Measurements from ENCODE around the gene MTUS2. TPM values are rescaled to one million over a fixed set of nuclear protein-coding genes. Genes with fewer than 3 reads are reported as not detected.

The MTUS2 gene
- total and polyA plus RNA-seq, 2 of the 8 experiments (the other 6 are each of a cell fraction or from before 2014, with no cell fraction given): 0.18 to 0.80 TPM

GRCh38 chr13:28864544-28864943 lies 44.4 kb downstream of the MTUS2 start:
- no peaks in the 10 kb centered on the region for H3K23me2 ChIP-seq (ENCODE audit: low read depth, low read length)
- no peaks in the 10 kb centered on the region for H3K27me3 ChIP-seq (replicated peaks in 1 of 4; ENCODE audit: control insufficient read depth in 3 of 4, extremely low read depth in 1 of 4, insufficient read depth in 3 of 4, low read length in 3 of 4)
- no peak overlapping the region for H4K8ac ChIP-seq (ENCODE audit: extremely low read depth, insufficient read depth, low read length)
- H3K9me3 ChIP-seq (ENCODE audit: insufficient read depth in 2 of 2, low read depth in 1 of 2, low read length in 1 of 2): no peaks in the 10 kb centered on the region
- no peak overlapping the region for H3K56ac ChIP-seq (replicated peaks; ENCODE audit: insufficient read length, low read depth, low read length)
- DNase-seq (ENCODE audit: low read depth in 1 of 2, low spot score in 2 of 2) (no peak), FAIRE-seq (no peak)
- H3K36me3 ChIP-seq (ENCODE audit: control insufficient read depth in 2 of 4, insufficient read depth in 4 of 4, low read length in 3 of 4): no peaks in the 10 kb centered on the region
- no peak overlapping the region for H3K27ac ChIP-seq (ENCODE audit: low read depth, low read length)
- WGBS, 2 experiments (ENCODE audit: extremely low coverage in 1 of 2, insufficient coverage in 1 of 2, insufficient read length in 1 of 2, insufficient replicate concordance in 2 of 2, low coverage in 1 of 2, low lambda C conversion rate in 2 of 2, missing lambda C conversion rate in 1 of 2): 0% methylated on average over 1 of the region's 1 CpG; no CpG with 5 or more reads in 1 of the 2 experiments
- no peaks in the 10 kb centered on the region for H3K4me1 ChIP-seq (replicated peaks in 1 of 4; ENCODE audit: control insufficient read depth in 3 of 4, insufficient read depth in 4 of 4, low read length in 3 of 4)
- no peak overlapping the region for H3K4ac ChIP-seq (replicated peaks; ENCODE audit: insufficient read length, low read depth, low read length)
- H2BK5ac ChIP-seq (ENCODE audit: low read depth, low read length): no peak overlapping the region
- H2BK12ac ChIP-seq (ENCODE audit: low read depth, low read length): no peak overlapping the region
- no peak overlapping the region for H3K18ac ChIP-seq (ENCODE audit: extremely low read depth, low read length)
- H4K5ac ChIP-seq (ENCODE audit: insufficient read length, low read depth, low read length): no peak overlapping the region
- H4K20me1 ChIP-seq (replicated peaks in 1 of 2; ENCODE audit: control insufficient read depth in 1 of 2, insufficient read depth in 2 of 2, low read length in 2 of 2): no peaks in the 10 kb centered on the region
- ChIA-PET POLR2A (ENCODE audit: partially characterized antibody) (interaction anchor here (1.0 kb wide), 1 partner anchor 9 kb away, joined by 3 read pairs; no protein-coding TSS in a partner anchor), CTCF (ENCODE audit: partially characterized antibody) (interaction anchor here (0.6 to 2.9 kb wide), 3 partner anchors 10 to 505 kb away, joined by 3 to 9 read pairs (median 3); no protein-coding TSS in a partner anchor)
- H3K4me2 ChIP-seq (ENCODE audit: insufficient read depth in 1 of 2, low read depth in 2 of 2, low read length in 2 of 2): no peak overlapping the region
- no peak overlapping the region for H2AK5ac ChIP-seq (ENCODE audit: low read depth, low read length)
- no peak overlapping the region for H2BK120ac ChIP-seq (replicated peaks; ENCODE audit: low read depth, low read length)
- no peak overlapping the region for H2BK20ac ChIP-seq (ENCODE audit: low read length)
- H2BK15ac ChIP-seq (ENCODE audit: low read length): no peak overlapping the region
- no peak overlapping the region for H3K9ac ChIP-seq (replicated peaks in 1 of 4; ENCODE audit: extremely low read depth in 1 of 4, low read depth in 3 of 4, low read length in 3 of 4)
- no peaks in the 10 kb centered on the region for H3K79me1 ChIP-seq (ENCODE audit: low read depth, low read length)
- no peak overlapping the region for H3K4me3 ChIP-seq (ENCODE audit: extremely low read depth in 1 of 4, insufficient read depth in 2 of 4, low read depth in 3 of 4, low read length in 4 of 4)
- H4K91ac ChIP-seq (replicated peaks; ENCODE audit: insufficient read length, low read length): no peak overlapping the region
- no peak overlapping the region for H3K14ac ChIP-seq (ENCODE audit: insufficient read length)
- H3K23ac ChIP-seq (ENCODE audit: insufficient read length): no peak overlapping the region
- no peaks in the 10 kb centered on the region for H3K79me2 ChIP-seq (ENCODE audit: control insufficient read depth in 1 of 2, insufficient read depth in 2 of 2, low read length in 2 of 2)
- H2AFZ ChIP-seq (ENCODE audit: low read length): no peak overlapping the region
- TF ChIP-seq CTBP2 (IDR thresholded peaks at IDR 0.05; ENCODE audit: borderline replicate concordance, insufficient read depth, insufficient read length, low read length): no peak
- no peak for TF ChIP-seq CHD2 (IDR thresholded peaks at IDR 0.05; ENCODE audit: low read length)
- TF ChIP-seq HDAC6 (IDR thresholded peaks at IDR 0.05; ENCODE audit: low read depth, low read length): no peak
- no peak for TF ChIP-seq SIX5 (IDR thresholded peaks at IDR 0.05; ENCODE audit: low read depth, low read length)
- no peak for TF ChIP-seq SUZ12 (IDR thresholded peaks at IDR 0.05; ENCODE audit: low read length)
- TF ChIP-seq BACH1 (IDR thresholded peaks at IDR 0.05; ENCODE audit: low read length): no peak
- no peak for TF ChIP-seq TEAD4 (IDR thresholded peaks at IDR 0.05; ENCODE audit: low read depth, low read length)
- TF ChIP-seq EZH2 (IDR thresholded peaks at IDR 0.05; ENCODE audit: low read depth, low read length, severe bottlenecking): no peak
- TF ChIP-seq RNF2 (IDR thresholded peaks at IDR 0.05; ENCODE audit: borderline replicate concordance, low read depth, low read length, missing control alignments, poor library complexity, severe bottlenecking): no peak
- no peak for TF ChIP-seq POU5F1 (IDR thresholded peaks at IDR 0.05; ENCODE audit: low read depth, low read length)
- no peak for TF ChIP-seq CBX8 (IDR thresholded peaks at IDR 0.05; ENCODE audit: borderline replicate concordance, low read depth, low read length)
- no peak for TF ChIP-seq GTF2F1 (IDR thresholded peaks at IDR 0.05; ENCODE audit: borderline replicate concordance, low read depth, low read length)
- no peak for TF ChIP-seq CREB1 (IDR thresholded peaks at IDR 0.05)
- no peak for TF ChIP-seq ASH2L (IDR thresholded peaks at IDR 0.05; ENCODE audit: low read length)
- no peak for TF ChIP-seq NANOG (IDR thresholded peaks at IDR 0.05; ENCODE audit: insufficient read depth, low read depth, low read length, poor library complexity, severe bottlenecking)
